ENCODE data around the gene NANOS2. TPM values are rescaled to one million over a fixed set of nuclear protein-coding genes. Genes with fewer than 3 reads are reported as not detected.

NANOS2 gene
- polyA plus RNA-seq, 3 donors: not detected

DNA sequence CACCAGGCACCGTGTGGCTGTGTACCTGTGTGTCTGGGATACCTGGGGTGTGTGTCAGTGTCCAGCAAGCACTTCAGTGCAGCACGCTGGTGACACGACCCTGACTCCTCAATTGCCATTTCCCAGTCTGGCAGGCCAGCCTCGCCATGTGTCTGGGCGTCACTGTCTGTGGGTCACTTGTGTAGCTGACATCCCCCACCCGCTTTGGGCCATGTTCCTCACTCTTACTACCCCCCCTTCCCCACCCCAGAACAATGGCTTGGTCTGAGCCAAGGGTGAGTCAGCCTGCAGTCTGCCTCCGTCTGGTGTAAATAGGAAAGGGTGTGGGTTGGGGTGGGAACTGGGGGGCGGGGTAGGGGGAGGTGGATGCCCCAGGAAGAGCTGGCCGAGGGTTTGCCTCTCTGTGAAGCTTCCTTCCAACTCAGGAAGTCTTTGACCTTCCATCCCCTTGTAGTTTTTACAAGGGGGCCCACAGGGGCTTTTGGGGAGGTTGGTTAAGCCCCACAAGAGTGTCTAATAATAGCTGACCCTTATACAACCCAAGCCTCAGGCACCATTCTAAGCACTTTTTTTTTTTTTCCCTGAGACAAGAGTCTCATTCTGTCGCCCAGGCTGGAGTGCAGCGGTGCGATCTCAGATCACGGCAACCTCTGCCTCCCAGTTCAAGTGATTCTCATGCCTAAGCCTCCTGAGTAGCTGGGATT lies 41.5 kb upstream of the NANOS2 start:
- Mint-ChIP-seq H3K36me3 (no peaks in the 10 kb centered on the region), H3K27me3 (ENCODE audit: low read depth in 3 of 3) (peaks cover 26 to 35% (median 27%) of the 10 kb centered on the region in 3 donors), H3K9me3 (peaks cover 4 to 10% (median 5%) of the 10 kb centered on the region in 7 donors), H3K4me3 (no peak overlapping the region), H3K4me1 (peaks cover 5% of the 10 kb centered on the region), H3K27ac (no peak overlapping the region)
- Histone ChIP-seq H3K4me1 (ENCODE audit: control insufficient read depth in 1 of 2, insufficient read depth in 2 of 2, low read length in 2 of 2) (peaks cover 8 to 10% of the 10 kb centered on the region in 2 donors), H3K9me3 (replicated peaks in 1 of 2; ENCODE audit: control insufficient read depth in 1 of 2, insufficient read depth in 1 of 2, low read length in 2 of 2) (peaks cover 6 to 7% of the 10 kb centered on the region in 2 donors), H2AFZ (ENCODE audit: insufficient read depth, low read depth, low read length, poor library complexity, severe bottlenecking) (no peak overlapping the region), H3K79me2 (ENCODE audit: insufficient read depth, low read length) (no peaks in the 10 kb centered on the region), H3K4me3 (replicated peaks in 1 of 3; ENCODE audit: low read depth in 2 of 3, low read length in 3 of 3) (no peak overlapping the region), H3K4me2 (replicated peaks; ENCODE audit: extremely low read depth, low read length, poor library complexity, severe bottlenecking) (no peak overlapping the region), H3K9ac (ENCODE audit: insufficient read depth, low read length, poor library complexity, severe bottlenecking) (no peak overlapping the region), H3K27me3 (ENCODE audit: control insufficient read depth in 2 of 2, insufficient read depth in 2 of 2, low read length in 2 of 2) (peaks cover 0 to 5% of the 10 kb centered on the region in 2 donors), H3K36me3 (replicated peaks in 1 of 2; ENCODE audit: control insufficient read depth in 1 of 2, insufficient read depth in 2 of 2, low read length in 2 of 2) (no peaks in the 10 kb centered on the region), H3K27ac (ENCODE audit: low read depth in 1 of 2, low read length in 2 of 2) (no peak overlapping the region), H4K20me1 (ENCODE audit: insufficient read depth, low read length) (no peaks in the 10 kb centered on the region)
- TF ChIP-seq, protein P1, sequence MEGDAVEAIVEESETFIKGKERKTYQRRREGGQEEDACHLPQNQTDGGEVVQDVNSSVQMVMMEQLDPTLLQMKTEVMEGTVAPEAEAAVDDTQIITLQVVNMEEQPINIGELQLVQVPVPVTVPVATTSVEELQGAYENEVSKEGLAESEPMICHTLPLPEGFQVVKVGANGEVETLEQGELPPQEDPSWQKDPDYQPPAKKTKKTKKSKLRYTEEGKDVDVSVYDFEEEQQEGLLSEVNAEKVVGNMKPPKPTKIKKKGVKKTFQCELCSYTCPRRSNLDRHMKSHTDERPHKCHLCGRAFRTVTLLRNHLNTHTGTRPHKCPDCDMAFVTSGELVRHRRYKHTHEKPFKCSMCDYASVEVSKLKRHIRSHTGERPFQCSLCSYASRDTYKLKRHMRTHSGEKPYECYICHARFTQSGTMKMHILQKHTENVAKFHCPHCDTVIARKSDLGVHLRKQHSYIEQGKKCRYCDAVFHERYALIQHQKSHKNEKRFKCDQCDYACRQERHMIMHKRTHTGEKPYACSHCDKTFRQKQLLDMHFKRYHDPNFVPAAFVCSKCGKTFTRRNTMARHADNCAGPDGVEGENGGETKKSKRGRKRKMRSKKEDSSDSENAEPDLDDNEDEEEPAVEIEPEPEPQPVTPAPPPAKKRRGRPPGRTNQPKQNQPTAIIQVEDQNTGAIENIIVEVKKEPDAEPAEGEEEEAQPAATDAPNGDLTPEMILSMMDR (IDR thresholded peaks at IDR 0.05): no peak
- DNase-seq: no peak
- intact Hi-C loops (cut with micrococcal nuclease): no loop called here
- 63% methylated on average over 6 of the region's 13 CpGs for WGBS (ENCODE audit: insufficient coverage)

DNA sequence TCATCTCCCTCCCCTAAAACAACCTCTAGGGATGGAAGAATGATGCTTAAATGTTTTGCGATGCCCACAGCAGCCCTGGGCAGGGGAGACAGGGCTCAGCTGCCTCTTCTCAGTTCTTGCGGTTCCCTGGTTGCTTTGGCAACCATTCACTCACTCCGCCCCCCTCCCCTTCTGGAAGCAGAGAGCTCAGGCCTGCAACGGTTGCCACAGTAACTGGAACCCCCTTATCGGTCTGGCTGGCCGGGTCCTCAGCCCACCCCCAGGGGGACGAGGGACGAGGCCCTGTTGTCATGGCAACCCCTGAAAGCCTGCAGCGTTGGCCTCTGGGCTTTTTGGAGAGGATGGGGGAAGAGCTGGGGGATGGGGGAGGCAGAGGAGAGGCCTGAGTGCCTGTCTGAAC lies 39.6 kb upstream of the NANOS2 start:
- Histone ChIP-seq H3K27me3 (ENCODE audit: control insufficient read depth in 2 of 2, insufficient read depth in 2 of 2, low read length in 2 of 2) (peaks cover 0 to 2% of the 10 kb centered on the region in 2 donors), H3K4me1 (ENCODE audit: control insufficient read depth in 1 of 2, insufficient read depth in 2 of 2, low read length in 2 of 2) (peaks cover 8 to 10% of the 10 kb centered on the region in 2 donors), H3K9ac (ENCODE audit: insufficient read depth, low read length, poor library complexity, severe bottlenecking) (no peak overlapping the region), H2AFZ (ENCODE audit: insufficient read depth, low read depth, low read length, poor library complexity, severe bottlenecking) (no peak overlapping the region), H3K4me2 (replicated peaks; ENCODE audit: extremely low read depth, low read length, poor library complexity, severe bottlenecking) (no peak overlapping the region), H3K36me3 (replicated peaks in 1 of 2; ENCODE audit: control insufficient read depth in 1 of 2, insufficient read depth in 2 of 2, low read length in 2 of 2) (no peaks in the 10 kb centered on the region), H4K20me1 (ENCODE audit: insufficient read depth, low read length) (no peaks in the 10 kb centered on the region), H3K27ac (ENCODE audit: low read depth in 1 of 2, low read length in 2 of 2) (no peak overlapping the region), H3K79me2 (ENCODE audit: insufficient read depth, low read length) (no peaks in the 10 kb centered on the region), H3K4me3 (replicated peaks in 1 of 3; ENCODE audit: low read depth in 2 of 3, low read length in 3 of 3) (no peak overlapping the region), H3K9me3 (replicated peaks in 1 of 2; ENCODE audit: control insufficient read depth in 1 of 2, insufficient read depth in 1 of 2, low read length in 2 of 2) (peaks cover 6 to 7% of the 10 kb centered on the region in 2 donors)
- Mint-ChIP-seq H3K9me3 (peaks cover 4 to 11% (median 5%) of the 10 kb centered on the region in 7 donors), H3K4me3 (no peak overlapping the region), H3K27me3 (ENCODE audit: low read depth in 3 of 3) (peaks cover 18 to 24% (median 23%) of the 10 kb centered on the region in 3 donors), H3K4me1 (peaks cover 5% of the 10 kb centered on the region), H3K27ac (peak overlapping the region in 1 of 7 donors; percentile 2), H3K36me3 (no peaks in the 10 kb centered on the region)
- 49% methylated on average over 8 of the region's 9 CpGs for WGBS (ENCODE audit: insufficient coverage)
- TF ChIP-seq, protein P1 (IDR thresholded peaks at IDR 0.05): no peak
- intact Hi-C loops (cut with micrococcal nuclease): no loop called here
- DNase-seq: no peak
